ENCODE data around the gene SRPK3. TPM values are rescaled to one million over a fixed set of nuclear protein-coding genes. Genes with fewer than 3 reads are reported as not detected.

Gene SRPK3
- total and polyA plus RNA-seq, 5 donors from 2014 or later, result not detected

- no peaks in the 10 kb centered on the region for H3K9me3 Mint-ChIP-seq
- peaks cover 19% of the 10 kb centered on the region for H3K4me1 ChIP-seq (ENCODE audit: control insufficient read depth, insufficient read depth, low read length, poor library complexity, severe bottlenecking)
- DNase-seq (no peak), ATAC-seq (ENCODE audit: low read depth in 2 of 2) (no peak)
- no peak overlapping the region for H3K27ac Mint-ChIP-seq
- peaks cover 0 to 14% (median 4%) of the 10 kb centered on the region in 4 donors for H3K4me1 Mint-ChIP-seq
- H3K27me3 Mint-ChIP-seq, result no peaks in the 10 kb centered on the region
- H3K27ac ChIP-seq (ENCODE audit: insufficient read depth, low read length, poor library complexity, severe bottlenecking), result no peak overlapping the region
- no peak overlapping the region for H3K4me3 Mint-ChIP-seq
- peaks cover 6% of the 10 kb centered on the region for H3K36me3 ChIP-seq (ENCODE audit: control insufficient read depth, insufficient read depth, low read length)
- H3K36me3 Mint-ChIP-seq, result peaks cover 3% of the 10 kb centered on the region
- no peaks in the 10 kb centered on the region for H3K9me3 ChIP-seq (ENCODE audit: control insufficient read depth in 2 of 2, low read length in 2 of 2)
- no peaks in the 10 kb centered on the region for H3K27me3 ChIP-seq (ENCODE audit: control insufficient read depth, insufficient read depth, low read length)
- no peak overlapping the region for H3K4me3 ChIP-seq (ENCODE audit: low read depth, low read length)
Measured at GRCh38 chrX:153789654-153790053, 8.8 kb downstream of the SRPK3 start.

DNA sequence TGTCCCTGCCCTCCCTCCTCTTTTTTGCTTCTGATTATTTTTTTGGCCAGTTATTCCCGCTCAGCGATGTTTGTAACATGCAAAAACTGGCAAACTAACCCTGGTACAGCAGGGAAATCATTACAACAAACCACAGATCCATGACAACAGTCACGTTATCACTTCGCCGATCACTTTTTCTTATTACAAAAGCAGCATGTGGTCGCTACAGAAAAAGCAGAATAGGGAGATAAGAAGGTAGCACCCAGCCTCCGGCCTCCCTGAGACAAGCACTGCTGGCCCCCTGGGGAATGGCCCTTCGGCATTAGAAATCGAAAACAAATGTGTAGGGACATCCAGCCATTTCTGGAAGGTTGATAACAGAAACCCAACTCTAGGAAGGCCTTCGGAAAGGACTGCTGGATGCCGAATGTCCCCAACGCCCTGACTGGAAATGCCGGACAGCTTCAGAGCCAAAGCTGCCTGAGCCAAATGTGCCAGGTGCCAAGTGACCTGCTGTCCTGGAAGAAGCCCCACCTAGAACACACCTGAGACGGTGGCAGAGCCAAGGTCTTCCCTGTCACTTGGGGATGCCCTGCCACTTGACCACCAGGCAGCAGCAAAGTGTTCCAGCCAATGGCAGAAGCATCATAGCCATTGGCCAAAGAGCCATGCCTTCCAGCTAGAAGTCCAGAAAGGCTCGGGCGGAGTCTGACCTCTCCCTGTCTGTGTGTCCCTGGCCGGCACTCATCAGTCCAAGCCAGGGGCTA, 10.4 kb downstream of the SRPK3 start:
- peaks cover 31% of the 10 kb centered on the region for H3K4me1 ChIP-seq (ENCODE audit: control insufficient read depth, insufficient read depth, low read length, poor library complexity, severe bottlenecking)
- peaks cover 0 to 28% (median 7%) of the 10 kb centered on the region in 4 donors for H3K4me1 Mint-ChIP-seq
- H3K27me3 Mint-ChIP-seq, result no peaks in the 10 kb centered on the region
- H3K36me3 Mint-ChIP-seq, result peaks cover 3% of the 10 kb centered on the region
- no peak overlapping the region for H3K4me3 Mint-ChIP-seq
- H3K27ac Mint-ChIP-seq, result no peak overlapping the region
- no peak overlapping the region for H3K4me3 ChIP-seq (ENCODE audit: low read depth, low read length)
- DNase-seq, result no peak
- H3K9me3 ChIP-seq (ENCODE audit: control insufficient read depth in 2 of 2, low read length in 2 of 2), result no peaks in the 10 kb centered on the region
- no peak for ATAC-seq (ENCODE audit: low read depth in 2 of 2)
- no peaks in the 10 kb centered on the region for H3K27me3 ChIP-seq (ENCODE audit: control insufficient read depth, insufficient read depth, low read length)
- peaks cover 0 to 2% (median 0%) of the 10 kb centered on the region in 7 donors for H3K9me3 Mint-ChIP-seq
- no peak overlapping the region for H3K27ac ChIP-seq (ENCODE audit: insufficient read depth, low read length, poor library complexity, severe bottlenecking)
- H3K36me3 ChIP-seq (ENCODE audit: control insufficient read depth, insufficient read depth, low read length), result peaks cover 6% of the 10 kb centered on the region

- no peak for DNase-seq
- no peaks in the 10 kb centered on the region for H3K9me3 ChIP-seq (ENCODE audit: control insufficient read depth in 2 of 2, low read length in 2 of 2)
- Mint-ChIP-seq H3K4me3 (peak overlapping the region in 1 of 4 donors; percentile 95), H3K9me3 (peaks cover 0 to 2% (median 0%) of the 10 kb centered on the region in 7 donors), H3K36me3 (peaks cover 3% of the 10 kb centered on the region), H3K4me1 (peaks cover 0 to 31% (median 7%) of the 10 kb centered on the region in 4 donors), H3K27ac (no peak overlapping the region), H3K27me3 (no peaks in the 10 kb centered on the region)
- no peak for ATAC-seq (ENCODE audit: low read depth in 2 of 2)
- H3K27me3 ChIP-seq (ENCODE audit: control insufficient read depth, insufficient read depth, low read length), result no peaks in the 10 kb centered on the region
- H3K4me1 ChIP-seq (ENCODE audit: control insufficient read depth, insufficient read depth, low read length, poor library complexity, severe bottlenecking), result peaks cover 32% of the 10 kb centered on the region
- peaks cover 6% of the 10 kb centered on the region for H3K36me3 ChIP-seq (ENCODE audit: control insufficient read depth, insufficient read depth, low read length)
- no peak overlapping the region for H3K4me3 ChIP-seq (ENCODE audit: low read depth, low read length)
- no peak overlapping the region for H3K27ac ChIP-seq (ENCODE audit: insufficient read depth, low read length, poor library complexity, severe bottlenecking)
Measured at GRCh38 chrX:153792368-153792767, 11.5 kb downstream of the SRPK3 start.

- ATAC-seq (ENCODE audit: low read depth in 2 of 2) (no peak), DNase-seq (no peak)
- Histone ChIP-seq H3K36me3 (ENCODE audit: control insufficient read depth, insufficient read depth, low read length) (peaks cover 7% of the 10 kb centered on the region), H3K4me3 (ENCODE audit: low read depth, low read length) (peak overlapping the region; percentile 73), H3K27ac (ENCODE audit: insufficient read depth, low read length, poor library complexity, severe bottlenecking) (peak overlapping the region; percentile 86), H3K4me1 (ENCODE audit: control insufficient read depth, insufficient read depth, low read length, poor library complexity, severe bottlenecking) (peaks cover 34% of the 10 kb centered on the region), H3K9me3 (ENCODE audit: control insufficient read depth in 2 of 2, low read length in 2 of 2) (no peaks in the 10 kb centered on the region), H3K27me3 (ENCODE audit: control insufficient read depth, insufficient read depth, low read length) (no peaks in the 10 kb centered on the region)
- Mint-ChIP-seq H3K27me3 (no peaks in the 10 kb centered on the region), H3K4me1 (peaks cover 0 to 35% (median 7%) of the 10 kb centered on the region in 4 donors), H3K36me3 (peaks cover 3% of the 10 kb centered on the region), H3K4me3 (peak overlapping the region; percentile 90 to 95 (median 92)), H3K9me3 (peaks cover 0 to 2% (median 0%) of the 10 kb centered on the region in 7 donors), H3K27ac (peak overlapping the region; percentile 11 to 93 (median 92))
Measured at GRCh38 chrX:153793291-153793690, 12.4 kb downstream of the SRPK3 start.

GRCh38 chrX:153794018-153794896, 13.4 kb downstream of the SRPK3 start, which contains the start of the genes IDH3G and SSR4:
Gene IDH3G (minus strand): TSS chrX:153794375. CDS start chrX:153794326, 49 bp downstream.
Gene SSR4 (plus strand): TSS chrX:153794668. CDS start chrX:153794688, 20 bp downstream.
- H3K27me3 ChIP-seq (ENCODE audit: control insufficient read depth, insufficient read depth, low read length), result no peaks in the 10 kb centered on the region
- H3K4me3 Mint-ChIP-seq, result peak within 1 kb of the TSS; percentile 90 to 96 (median 93)
- H3K27ac Mint-ChIP-seq, result peak within 1 kb of the TSS; percentile 92 to 94 (median 93)
- ATAC-seq (ENCODE audit: low read depth in 2 of 2) (peak; percentile 93), DNase-seq (peak; percentile 89 to 95 (median 95))
- peaks cover 0 to 2% (median 0%) of the 10 kb centered on the region in 7 donors for H3K9me3 Mint-ChIP-seq
- peak within 1 kb of the TSS; percentile 86 for H3K27ac ChIP-seq (ENCODE audit: insufficient read depth, low read length, poor library complexity, severe bottlenecking)
- peaks cover 0 to 35% (median 7%) of the 10 kb centered on the region in 4 donors for H3K4me1 Mint-ChIP-seq
- H3K9me3 ChIP-seq (ENCODE audit: control insufficient read depth in 2 of 2, low read length in 2 of 2), result no peaks in the 10 kb centered on the region
- peaks cover 34% of the 10 kb centered on the region for H3K4me1 ChIP-seq (ENCODE audit: control insufficient read depth, insufficient read depth, low read length, poor library complexity, severe bottlenecking)
- peaks cover 12% of the 10 kb centered on the region for H3K36me3 ChIP-seq (ENCODE audit: control insufficient read depth, insufficient read depth, low read length)
- H3K4me3 ChIP-seq (ENCODE audit: low read depth, low read length), result peak within 1 kb of the TSS; percentile 73
- H3K27me3 Mint-ChIP-seq, result no peaks in the 10 kb centered on the region
- peaks cover 3% of the 10 kb centered on the region for H3K36me3 Mint-ChIP-seq

DNA sequence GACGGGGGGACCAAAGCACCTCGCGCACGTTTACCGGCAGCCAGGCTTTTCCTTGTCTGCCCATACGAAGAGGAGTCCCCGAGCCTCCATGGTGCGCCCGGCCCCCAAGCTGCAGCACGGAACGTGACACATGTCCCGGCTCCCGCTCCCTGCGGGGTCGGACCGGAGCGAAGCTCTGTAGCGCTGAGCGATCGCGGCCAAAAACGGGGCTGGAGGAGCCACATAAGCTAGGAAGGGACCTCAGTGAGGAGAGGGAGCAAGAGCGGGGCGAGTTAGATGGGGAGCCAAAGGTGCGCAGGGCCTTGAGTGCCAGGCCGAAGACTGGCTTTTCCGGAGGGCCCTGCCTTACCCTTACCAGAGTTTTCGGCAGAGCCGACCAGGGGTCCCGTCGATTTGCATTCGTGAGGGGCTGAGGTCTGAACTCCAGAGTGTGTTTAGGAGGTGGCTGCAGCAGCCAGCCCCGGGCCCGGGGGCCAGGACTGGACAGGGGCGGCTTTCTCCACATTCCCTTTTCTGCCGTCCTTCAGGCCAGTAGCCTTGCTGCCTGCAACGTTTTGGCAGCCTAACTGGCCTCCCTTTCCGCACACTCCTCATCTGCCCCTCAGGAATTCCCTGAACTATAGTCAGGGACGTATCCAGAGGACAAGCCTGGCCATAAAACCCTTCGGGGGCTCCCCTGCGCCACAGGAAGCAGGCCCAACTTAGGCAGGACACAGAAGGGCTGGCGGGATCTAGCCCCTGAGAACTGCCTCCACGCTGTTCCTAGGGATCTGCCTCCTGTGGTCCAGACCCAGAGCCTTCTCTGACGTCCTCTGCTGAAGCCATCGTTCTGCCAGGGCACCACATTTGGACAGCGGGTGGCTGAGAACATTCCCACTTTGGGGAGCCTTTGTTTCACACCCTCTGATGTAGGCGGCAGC, 14.3 kb downstream of the SRPK3 start:
- Histone ChIP-seq H3K9me3 (ENCODE audit: control insufficient read depth in 2 of 2, low read length in 2 of 2) (no peaks in the 10 kb centered on the region), H3K27me3 (ENCODE audit: control insufficient read depth, insufficient read depth, low read length) (no peaks in the 10 kb centered on the region), H3K4me1 (ENCODE audit: control insufficient read depth, insufficient read depth, low read length, poor library complexity, severe bottlenecking) (peaks cover 34% of the 10 kb centered on the region), H3K4me3 (ENCODE audit: low read depth, low read length) (peak overlapping the region; percentile 51), H3K27ac (ENCODE audit: insufficient read depth, low read length, poor library complexity, severe bottlenecking) (peak overlapping the region; percentile 86), H3K36me3 (ENCODE audit: control insufficient read depth, insufficient read depth, low read length) (peaks cover 12% of the 10 kb centered on the region)
- Mint-ChIP-seq H3K27me3 (no peaks in the 10 kb centered on the region), H3K9me3 (peaks cover 0 to 2% (median 0%) of the 10 kb centered on the region in 7 donors), H3K4me1 (peaks cover 0 to 35% (median 7%) of the 10 kb centered on the region in 4 donors), H3K36me3 (peaks cover 3% of the 10 kb centered on the region), H3K4me3 (peak overlapping the region; percentile 90 to 96 (median 93)), H3K27ac (peak overlapping the region in 2 of 3 donors; percentile 92 to 93)
- DNase-seq, result peak in 1 of 3 donors; percentile 18
- no peak for ATAC-seq (ENCODE audit: low read depth in 2 of 2)
